D341Med (cell line): ENCODE data around the gene TFAP2C.
"Not testable (repeated sequence)": the region's sequence is repeated elsewhere in the genome, so short reads cannot be mapped to it uniquely, and the experiment has no call there.

Source experiments
- DNase-seq: peaks from one replicate; pipeline ENCODE4 v3.0.0; 2012; ENCODE audit warnings: low spot score

TFAP2C gene

DNA sequence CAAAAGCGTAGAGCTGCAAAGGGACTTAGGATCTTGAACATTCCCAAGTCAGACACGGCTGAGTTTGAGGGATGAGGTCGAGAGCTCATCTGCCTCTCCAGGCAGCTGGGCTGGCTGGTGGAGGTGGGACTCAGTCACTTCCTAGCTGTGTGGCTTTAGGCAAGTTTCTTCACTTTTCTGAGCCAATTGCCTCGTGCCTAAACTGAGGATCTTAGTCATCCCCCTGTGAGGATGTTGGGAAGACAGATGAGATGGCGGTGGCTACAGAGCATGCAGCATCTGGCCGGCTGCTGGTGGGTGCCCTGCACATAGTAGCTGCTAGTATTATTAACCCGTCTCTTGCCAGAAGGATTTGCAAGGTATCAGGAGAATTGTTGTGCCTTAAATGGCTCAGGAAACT, 27.5 kb downstream of the TFAP2C start:
- no peak for DNase-seq

DNA sequence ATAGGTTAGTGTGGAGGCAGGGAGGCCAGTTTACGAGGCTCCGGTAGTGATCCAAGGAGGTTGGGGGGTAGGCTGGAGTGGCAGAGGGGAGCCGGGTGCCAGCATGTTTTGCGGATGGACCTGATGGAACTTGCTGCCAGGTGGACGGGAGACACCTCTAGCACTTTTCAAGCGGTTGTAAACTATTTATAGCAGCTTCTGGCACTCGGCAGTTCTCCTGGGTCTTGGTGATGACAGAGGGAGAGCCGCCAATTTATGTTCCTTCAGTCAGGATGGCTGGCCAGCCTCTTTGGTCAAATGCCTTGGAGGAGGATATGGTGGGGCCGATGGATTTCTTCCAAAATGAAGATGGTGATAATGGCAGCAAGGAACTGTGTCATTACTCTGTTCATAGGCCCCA, 28.8 kb downstream of the TFAP2C start:
- DNase-seq: no peak

DNA sequence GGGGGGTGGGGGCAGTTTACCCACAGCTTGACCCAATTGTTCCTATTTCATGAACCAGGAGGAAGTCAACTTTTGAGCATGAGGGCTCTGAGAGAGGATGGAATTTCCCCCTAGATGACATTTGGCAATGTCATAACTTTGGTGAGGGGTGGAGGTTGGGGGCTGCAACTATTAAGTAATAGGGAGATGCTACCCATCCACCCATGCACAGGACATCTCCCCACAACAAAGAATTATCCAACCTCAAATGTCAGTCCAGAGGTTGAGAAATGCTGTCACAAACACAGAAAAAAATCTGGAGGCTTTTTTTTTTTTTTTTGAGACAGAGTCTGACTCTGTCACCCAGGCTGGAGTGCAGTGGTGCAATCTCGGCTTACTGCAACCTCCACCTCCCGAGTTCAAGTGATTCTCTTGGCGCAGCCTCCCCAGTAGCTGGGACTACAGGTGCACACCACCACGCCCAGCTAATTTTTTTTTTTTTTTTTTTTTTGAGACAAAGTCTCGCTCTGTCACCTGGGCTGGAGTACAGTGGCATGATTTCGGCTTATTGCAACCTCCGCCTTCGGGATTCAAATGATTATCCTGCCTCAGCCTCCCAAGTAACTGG, 29.3 kb downstream of the TFAP2C start:
- DNase-seq: not testable (repeated sequence)

DNA sequence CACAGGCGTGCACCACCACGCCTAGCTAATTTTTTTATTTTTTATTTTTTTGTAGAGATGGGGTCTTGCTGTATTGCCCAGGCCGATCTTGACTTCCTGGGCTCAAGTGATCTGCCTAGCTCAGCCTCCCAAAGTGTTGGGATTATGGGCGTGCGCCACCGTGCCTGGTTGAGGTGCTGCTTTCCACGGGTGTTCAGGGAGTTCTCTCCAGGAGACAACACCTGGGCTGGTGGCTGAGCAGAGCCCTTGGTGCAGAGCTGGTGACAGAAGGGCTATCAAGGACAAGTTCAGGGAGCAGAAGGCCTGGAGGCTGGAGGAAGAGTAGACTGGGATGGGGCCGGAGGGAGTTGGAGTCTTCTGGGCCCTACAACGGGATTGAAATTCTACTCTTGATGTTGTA, 34.6 kb downstream of the TFAP2C start:
- DNase-seq: no peak

DNA sequence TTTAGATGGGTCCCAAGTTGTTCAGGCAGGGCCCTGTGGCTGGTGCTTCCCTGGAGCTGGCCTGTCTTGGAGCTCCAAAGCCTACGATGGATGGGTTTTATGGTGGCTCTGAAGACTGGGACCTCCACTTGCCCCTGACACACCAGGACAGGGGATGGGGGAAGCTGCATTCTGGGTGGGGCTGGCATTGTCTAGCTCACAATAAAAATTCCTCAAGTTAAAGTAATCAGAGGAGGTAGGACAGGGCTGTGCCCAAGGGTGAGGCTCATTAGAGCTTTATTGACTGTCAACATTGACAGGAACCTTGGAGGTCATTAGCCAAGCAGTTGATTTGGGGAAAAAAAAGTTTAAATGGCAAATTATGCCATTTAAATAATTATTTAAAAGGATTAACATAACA, 35.7 kb downstream of the TFAP2C start:
- DNase-seq: no peak

DNA sequence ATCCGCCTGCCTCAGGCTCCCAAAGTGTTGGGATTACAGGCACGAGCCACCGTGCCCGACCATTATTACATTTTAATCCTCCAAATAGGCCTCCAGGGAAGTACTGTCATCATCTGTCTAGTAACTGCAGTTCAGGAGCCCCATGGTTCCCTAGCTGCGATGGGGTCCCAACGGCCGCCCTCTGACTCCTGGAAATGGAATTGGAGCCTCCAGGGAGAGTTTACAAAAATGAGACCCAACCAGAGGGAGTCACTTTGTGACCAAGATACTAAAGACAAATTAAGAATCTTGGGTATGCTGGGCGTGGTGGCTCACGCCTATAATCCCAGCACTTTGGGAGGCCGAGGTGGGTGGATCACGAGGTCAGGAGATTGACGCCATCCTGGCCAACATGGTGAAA, 36.7 kb downstream of the TFAP2C start:
- no peak for DNase-seq

DNA sequence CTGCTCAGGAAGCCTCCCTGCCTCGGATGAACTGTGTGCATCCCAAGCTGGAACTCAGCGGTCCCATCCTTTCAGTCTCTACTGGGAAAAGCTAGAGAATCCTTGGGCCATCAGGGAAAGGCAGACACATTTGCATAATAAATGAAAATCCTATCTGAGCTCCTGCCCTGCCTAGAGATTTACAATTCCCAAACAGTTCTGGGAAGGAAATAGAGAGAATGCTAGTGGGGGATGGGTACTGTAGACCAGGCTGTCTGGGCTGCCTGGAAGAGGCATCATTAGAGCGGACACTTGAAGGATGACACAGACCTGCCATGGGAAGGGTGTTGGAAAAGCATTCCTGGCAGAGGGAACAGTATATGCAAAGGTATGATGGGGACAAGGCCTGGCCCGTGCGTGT, 44.3 kb downstream of the TFAP2C start:
- DNase-seq: no peak

DNA sequence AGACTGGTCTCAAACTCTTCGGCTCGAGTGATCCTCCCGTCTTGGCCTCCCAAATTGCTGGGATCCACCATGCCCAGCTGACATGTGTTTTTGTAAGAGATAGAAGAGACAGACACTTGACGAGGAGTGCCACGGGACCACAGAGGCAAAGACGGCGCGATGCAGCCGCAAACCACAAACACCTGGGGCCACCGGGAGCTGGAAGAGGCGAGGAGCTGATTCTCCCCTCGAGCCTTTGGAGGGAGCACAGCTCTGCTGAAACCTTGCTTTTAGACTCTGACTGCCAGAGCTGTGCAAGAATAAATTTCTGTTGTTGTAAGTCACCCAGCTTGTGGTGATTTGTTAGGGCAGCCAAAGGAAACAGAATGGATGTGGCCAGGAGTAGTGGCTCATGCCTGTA, 46.9 kb downstream of the TFAP2C start:
- no peak for DNase-seq

DNA sequence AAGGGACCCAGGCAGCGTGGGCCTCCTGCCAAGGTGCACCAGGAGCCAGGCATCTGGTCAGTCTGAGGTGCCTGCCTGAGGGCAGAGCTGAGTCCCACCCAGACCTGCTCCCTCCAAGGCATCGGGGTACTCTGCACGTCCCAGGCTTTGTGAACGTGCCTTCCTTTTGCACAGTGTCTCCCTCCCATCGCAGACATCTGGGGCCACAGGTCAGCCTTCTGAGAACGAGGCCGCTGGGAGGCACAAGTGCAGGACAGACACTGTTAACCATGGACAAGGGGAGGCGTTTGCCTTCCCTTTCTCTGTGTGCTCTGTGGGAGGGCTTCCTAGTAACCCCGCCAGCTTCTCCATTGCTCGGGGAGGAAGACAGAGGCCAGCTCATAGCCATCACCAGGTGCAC, 47.6 kb downstream of the TFAP2C start:
- DNase-seq: no peak

DNA sequence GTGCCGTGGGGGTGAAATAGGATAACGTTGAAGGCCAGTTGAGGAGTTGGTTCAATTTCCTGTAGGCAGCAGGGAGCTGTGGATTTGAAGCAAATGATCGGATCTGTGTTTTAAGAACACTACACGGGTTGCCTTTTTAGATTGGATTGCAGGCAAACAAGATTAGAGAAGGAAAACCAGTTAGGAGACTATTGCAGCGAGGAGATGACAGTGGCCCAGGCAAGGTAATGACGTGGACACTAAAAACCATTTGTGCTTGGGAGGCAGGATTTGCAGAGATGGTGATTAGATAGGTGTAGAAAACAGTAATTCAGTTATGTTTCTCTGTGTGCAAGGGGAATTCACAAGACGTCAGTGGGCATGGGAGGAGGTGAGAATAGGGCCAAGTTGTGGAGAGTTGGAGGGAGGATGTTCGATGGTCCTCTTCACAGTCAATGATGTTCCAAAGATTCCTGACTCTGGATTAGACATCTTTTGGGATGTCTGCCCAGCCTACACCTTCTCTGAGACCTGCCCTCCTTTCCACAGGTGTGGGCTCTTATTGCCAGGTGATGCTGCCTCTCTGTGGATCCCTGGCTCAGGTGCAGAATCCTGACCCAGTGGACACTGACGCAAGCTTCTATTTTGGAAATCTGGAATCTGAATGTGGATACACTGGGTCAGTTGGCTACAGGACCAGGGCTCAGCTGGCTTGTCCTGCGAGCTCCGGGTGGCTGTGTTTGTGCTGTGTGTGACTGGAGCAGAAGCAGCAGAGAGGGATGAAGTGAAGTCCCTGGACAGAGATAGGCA, 54.2 kb downstream of the TFAP2C start:
- no peak for DNase-seq

DNA sequence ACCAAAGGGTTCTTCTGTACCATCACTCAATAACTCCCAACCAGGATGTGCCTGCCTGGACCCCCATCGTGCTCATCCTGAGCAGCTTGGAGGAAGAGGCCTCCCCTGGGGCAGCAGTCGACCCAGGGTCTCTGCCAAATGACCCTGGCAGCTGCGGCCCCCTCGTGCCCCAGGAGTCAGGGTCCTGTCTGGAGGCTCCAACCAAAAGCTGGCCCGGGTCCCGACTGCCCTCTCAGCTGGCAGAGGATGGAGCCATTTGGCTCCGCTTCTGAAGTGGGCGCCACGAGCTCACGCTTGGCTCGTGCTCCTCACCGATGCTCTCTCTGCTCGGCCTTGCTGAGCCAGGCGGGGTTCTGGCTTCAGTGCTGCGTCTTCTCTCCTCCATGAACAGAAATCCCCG, 56.8 kb downstream of the TFAP2C start:
- no peak for DNase-seq

DNA sequence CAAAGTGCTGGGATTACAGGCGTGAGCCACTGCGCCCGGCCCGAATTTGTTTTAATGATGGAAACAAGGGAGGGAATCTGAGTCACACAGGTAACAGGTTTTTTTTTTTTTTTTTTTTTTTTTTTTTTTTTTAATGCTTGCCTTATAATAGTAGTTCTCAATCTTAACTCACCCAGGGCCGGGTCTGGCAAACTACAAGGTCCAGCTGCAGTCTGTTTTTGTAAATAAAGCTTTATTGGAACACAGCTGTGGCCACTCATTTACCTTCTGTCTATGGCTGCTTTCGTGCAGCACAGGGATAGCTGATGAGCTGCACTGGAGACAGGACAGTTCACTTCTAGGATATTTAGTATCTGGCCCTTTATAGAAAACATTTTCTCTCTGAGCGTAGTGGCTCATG, 58.0 kb downstream of the TFAP2C start:
- DNase-seq: no peak

DNA sequence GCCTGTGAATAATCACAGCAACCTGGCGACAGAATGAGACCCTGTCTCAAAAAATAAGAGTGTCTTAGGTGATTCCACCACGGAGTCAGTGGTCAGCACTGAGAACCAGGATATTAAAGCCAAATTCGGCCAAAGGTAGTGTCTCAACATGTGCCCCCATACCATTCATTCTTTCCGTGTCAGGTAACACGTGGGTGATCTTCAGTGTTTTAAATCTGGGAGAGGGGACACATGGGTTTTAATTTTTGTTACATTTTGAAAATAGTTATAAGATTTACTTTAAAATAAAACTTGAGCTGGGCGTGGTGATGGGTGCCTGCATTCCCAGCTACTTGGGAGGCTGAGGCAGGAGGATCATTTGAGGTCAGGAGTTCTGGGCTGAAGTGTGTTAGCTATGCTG, 59.0 kb downstream of the TFAP2C start:
- no peak for DNase-seq
